GM18870 (cell line): Measurements from ENCODE around the gene STX3.
"Not testable (repeated sequence)": the region's sequence is repeated elsewhere in the genome, so short reads cannot be mapped to it uniquely, and the experiment has no call there.

Experiments used
- ATAC-seq: cut with Tn5 transposase; IDR thresholded peaks from one replicate; pipeline ENCODE4 v1.9.1; 2021; ENCODE audit warnings: moderate library complexity; ENCODE audit not compliant: unreplicated experiment

STX3 gene

GRCh38 chr11:59829358-59829757 is 74.2 kb downstream of the STX3 start:
- ATAC-seq = no peak

- no peak for ATAC-seq
These were observed 78.4 kb downstream of the STX3 start for GRCh38 chr11:59833602-59834001.

DNA sequence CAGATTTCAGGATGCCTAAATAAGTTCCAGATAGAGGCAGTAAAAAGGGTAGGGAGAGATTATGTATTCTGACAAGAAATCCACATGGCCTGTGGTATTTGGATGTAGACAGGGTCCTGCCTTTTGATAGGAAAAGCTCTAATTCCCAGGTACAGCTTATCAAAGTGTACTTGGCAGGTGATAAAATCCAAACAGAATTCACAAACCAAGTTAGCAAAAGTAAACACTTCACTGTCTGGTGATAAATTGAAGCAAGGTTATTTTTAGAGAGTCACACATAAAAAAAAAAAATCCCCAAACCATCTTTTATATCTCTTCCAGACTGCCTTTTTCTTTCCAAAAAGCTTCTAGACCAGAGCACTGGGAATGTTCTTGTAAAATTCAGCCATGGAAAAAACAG is 84.4 kb downstream of the STX3 start:
- ATAC-seq = no peak

DNA sequence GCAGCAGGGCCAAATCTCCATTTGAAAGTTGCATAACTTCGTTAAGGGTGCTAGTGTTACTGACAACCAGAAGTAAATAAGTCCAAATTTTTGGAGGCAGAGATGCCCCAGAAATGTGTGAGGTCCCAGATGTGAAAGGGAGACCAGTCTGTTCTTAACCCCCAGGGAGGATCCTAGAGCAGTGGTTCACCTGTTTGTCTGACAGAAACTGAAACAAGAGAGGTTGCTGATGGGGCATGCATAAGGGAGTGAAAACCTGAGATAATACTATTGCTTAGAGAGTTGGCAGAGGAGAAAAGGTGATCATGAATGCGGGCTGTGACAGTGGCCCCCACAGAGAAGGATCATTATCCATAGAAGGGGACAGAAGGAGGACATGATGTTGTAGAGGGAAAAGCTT is 86.3 kb downstream of the STX3 start:
- ATAC-seq = peak; percentile 70

GRCh38 chr11:59842316-59842715 is 87.1 kb downstream of the STX3 start:
- no peak for ATAC-seq

DNA sequence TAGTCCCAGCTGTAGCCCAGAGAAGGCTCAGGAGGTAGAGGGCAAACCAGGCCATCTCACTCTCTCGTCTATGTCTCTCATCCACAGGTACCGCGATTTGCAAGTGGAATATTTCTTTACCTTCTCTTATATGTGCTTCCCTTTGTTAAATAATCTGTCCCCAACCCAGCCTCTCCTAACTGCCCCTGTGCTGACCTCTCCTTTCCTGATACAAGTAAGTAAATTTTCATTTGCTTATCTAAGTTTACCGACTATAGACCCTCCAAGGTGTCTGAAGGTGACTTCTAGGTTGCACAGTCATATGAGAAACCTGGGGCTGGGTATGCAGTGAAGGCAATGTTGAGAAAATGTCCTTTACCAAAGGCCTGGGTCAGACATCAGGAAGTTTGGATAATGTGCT is 90.2 kb downstream of the STX3 start, which contains the start of gene CBLIF:
Gene CBLIF (minus strand): TSS at position 101 of the 400 bp plus-strand sequence. CDS start 46 bp downstream, at position 55.
- ATAC-seq = no peak

- no peak for ATAC-seq
These were observed 91.4 kb downstream of the STX3 start for GRCh38 chr11:59846556-59846955.

GRCh38 chr11:59847626-59848025 is 92.5 kb downstream of the STX3 start:
- no peak for ATAC-seq

DNA sequence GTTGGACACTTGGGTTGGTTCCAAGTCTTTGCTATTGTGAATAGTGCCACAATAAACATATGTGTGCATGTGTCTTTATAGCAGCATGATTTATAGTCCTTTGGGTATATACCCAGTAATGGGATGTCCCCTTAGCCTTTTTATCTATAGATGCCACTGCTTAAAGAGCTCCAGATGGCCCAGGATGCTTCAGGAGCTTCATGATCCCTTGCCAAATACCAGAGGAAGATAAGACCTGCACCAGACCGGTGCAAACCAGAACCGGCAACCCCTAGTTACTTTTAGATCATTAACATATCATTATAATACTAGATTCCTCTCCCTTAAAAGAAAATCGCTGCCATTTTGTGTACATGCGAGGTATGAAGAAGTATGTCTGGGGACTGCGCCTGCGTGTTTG is 93.3 kb downstream of the STX3 start:
- not testable (repeated sequence) for ATAC-seq

GRCh38 chr11:59849129-59849528 is 94.0 kb downstream of the STX3 start:
- ATAC-seq = peak; percentile 67

DNA sequence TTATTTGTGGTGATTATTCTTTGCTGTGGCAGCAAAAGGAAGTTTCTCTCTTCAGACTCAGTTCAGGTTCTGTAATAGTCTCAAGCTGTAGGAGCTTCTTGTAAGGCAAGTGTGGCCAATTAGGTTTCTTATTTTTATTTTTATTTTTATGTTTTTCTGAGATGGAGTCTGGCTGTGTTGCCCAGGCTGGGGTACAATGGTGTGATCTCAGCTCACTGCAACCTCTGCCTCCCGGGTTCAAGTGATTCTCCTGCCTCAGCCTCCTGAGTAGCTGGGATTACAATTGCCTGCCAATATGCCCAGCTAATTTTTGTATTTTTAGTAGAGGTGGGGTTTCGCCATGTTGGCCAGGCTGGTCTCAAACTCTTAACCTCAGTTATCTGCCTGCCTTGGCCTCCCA is 94.4 kb downstream of the STX3 start:
- ATAC-seq = not testable (repeated sequence)

DNA sequence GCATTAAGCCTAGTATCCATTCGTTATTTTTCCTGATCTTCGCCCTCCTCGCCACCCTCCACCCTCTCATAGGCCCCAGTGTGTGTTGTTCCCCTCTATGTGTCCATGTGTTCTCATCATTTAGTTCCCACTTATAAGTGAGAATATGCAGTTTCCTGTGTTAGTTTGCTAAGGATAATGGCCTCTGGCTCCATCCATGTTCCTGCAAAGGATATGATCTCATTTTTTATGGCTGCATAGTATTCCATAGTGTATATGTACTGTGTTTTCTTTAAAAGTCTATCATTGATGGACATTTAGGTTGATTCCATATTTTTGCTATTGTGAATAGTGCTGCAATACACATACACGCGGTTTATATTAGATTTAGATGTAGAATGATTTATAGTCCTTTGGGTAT is 96.2 kb downstream of the STX3 start:
- ATAC-seq = not testable (repeated sequence)

GRCh38 chr11:59854871-59855270 is 99.7 kb downstream of the STX3 start:
- no peak for ATAC-seq
